SIG-M5 (cell line): ENCODE data around the gene NPRL2.

ENCODE experiments used
- DNase-seq: peaks from one replicate; lab custom pipeline; 2025; lab: John Stamatoyannopoulos, UW

Gene NPRL2

DNA sequence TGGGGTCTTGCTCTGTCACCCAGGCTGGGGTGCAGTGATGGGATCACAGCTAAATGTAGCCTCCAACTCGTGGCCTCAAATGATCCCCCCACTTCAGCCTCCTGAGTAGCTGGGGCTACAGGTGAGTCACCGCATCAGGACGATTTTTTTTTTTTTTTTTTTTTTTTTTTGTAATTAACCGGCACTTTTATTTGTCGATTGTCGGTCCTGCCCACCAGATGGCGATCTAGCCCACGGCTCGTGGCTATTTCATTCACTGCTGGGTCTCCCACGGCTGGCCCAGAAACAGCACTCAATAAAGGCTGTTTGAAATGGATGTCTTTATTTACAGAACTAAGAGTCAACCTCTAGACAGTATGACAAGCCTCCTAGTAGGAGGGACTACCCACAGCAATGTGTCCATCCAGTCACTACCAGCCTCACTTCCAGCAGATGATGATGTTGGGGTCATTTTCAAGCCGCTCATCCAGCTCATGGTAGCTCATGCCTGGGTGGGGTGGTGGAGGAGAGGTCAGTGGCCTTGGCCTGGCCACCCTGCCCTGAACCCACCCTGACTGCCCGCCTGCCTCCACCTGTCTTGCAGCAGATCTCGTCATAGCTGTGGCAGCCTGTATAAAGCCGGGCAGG is 3.3 kb downstream of the NPRL2 start:
- DNase-seq: peak; percentile 28

DNA sequence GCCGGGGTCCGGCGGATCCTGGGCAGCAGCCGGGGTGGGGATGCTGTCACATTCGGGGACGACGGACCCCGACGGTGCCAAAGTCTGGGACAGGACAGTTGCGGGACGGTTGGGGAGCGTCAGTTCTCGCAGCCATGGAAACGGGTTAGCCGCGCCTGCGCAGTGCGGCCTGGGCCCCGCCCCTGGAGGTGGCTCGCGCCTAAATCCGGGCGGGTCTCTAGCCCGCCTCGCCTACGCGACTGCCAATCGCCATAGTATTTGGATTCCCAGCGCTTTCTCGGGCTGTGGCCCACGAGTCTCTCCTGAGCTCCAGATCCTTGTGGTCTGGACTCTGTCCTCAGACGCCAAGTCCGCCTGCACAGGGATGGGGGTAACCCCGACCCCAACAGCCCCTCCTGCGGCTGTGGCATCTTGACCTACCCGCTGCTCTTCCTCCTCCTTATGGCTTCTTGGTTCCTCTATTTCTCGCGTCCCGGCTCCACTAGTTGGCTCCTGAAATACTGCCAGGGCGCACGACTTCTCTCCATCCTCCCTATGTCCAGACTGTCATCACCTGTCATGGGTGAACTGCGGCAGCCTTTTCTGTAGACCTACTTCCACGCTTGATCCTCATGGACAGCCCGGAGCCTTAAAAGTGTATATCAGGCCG is 4.9 kb downstream of the NPRL2 start, which contains the start of gene ZMYND10:
Gene ZMYND10 (minus strand): TSS at position 147 of the 649 bp plus-strand sequence. CDS start 153 bp downstream, outside the sequence.
- no peak for DNase-seq

DNA sequence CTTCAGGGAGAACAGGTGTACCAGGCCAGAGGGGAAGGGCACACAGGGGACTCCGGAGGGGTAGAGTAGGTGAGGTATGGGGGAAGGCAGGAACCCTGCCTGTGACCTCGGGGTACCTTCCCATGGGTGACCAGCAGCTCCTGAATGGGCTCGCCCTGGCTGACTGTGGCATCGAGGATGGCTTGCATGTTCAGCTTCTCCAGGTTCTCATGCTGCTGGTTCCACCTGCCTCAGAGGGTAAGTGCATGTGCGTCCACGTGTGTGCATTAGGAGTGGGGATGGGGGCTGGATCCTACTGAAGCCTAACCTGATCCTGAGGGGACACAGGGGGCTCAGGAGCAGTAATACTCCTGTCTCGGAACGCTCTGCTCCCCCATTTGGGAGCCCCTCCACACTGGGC is 5.6 kb downstream of the NPRL2 start:
- no peak for DNase-seq

GRCh38 chr3:50342813-50343633 is 7.6 kb downstream of the NPRL2 start:
- DNase-seq: no peak

GRCh38 chr3:50341996-50342650 is 8.5 kb downstream of the NPRL2 start:
- no peak for DNase-seq

GRCh38 chr3:50341537-50341936 is 9.0 kb downstream of the NPRL2 start:
- no peak for DNase-seq

DNA sequence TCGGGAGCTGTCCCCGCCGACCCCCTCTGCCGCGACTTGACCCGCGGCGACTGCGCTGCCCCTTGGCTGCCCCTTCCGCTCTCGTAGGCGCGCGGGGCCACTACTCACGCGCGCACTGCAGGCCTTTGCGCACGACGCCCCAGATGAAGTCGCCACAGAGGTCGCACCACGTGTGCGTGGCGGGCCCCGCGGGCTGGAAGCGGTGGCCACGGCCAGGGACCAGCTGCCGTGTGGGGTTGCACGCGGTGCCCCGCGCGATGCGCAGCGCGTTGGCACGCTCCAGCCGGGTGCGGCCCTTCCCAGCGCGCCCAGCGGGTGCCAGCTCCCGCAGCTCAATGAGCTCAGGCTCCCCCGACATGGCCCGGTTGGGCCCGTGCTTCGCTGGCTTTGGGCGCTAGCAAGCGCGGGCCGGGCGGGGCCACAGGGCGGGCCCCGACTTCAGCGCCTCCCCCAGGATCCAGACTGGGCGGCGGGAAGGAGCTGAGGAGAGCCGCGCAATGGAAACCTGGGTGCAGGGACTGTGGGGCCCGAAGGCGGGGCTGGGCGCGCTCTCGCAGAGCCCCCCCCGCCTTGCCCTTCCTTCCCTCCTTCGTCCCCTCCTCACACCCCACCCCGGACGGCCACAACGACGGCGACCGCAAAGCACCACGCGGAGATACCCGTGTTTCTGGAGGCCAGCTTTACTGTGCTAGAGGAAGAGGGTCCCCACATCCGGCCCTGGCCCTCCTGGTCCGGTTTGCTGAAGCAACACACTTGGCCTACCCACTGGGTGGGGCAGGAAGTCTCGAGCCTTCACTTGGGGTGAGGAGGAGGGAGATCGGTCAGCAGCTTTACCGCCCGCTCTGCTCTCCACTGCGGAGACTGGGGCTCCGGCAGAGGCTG is 9.9 kb downstream of the NPRL2 start, which contains the start of gene RASSF1:
Gene RASSF1 (minus strand): TSS at position 389 of the 882 bp plus-strand sequence. CDS start 31 bp downstream, at position 358.
- DNase-seq: peak; percentile 43

GRCh38 chr3:50340147-50340447 is 10.5 kb downstream of the NPRL2 start:
- no peak for DNase-seq

DNA sequence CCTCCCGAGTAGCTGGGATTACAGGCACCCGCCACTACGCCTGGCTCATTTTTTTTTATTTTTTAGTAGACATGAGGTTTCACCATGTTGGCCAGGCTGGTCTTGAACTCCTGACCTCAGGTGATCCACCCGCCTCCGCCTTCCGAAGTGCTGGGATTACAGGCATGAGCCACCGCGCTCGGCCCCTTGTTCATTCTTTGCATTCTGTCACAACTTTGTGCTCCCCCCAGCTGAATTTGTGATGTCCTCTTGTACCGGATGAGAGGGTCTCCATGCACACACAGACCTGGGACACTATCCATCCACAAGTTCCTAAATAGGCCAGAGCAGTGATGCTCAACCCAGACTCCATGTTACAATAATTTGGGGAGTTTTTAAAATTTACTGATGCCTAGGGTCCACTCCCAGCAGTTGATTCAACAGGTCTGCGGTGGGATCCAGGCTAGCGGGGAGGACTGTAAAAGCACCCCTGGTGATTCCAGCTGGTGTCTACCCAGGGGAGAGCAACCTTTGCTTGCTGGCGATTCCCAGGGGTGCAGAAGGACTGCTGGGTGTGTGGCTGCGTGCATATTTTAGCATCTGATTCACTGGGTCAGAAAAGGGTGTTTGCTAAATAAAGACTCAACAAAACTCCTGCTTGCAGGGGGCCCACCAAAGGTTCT is 11.0 kb downstream of the NPRL2 start:
- no peak for DNase-seq

- no peak for DNase-seq
Measured at GRCh38 chr3:50338965-50339364, 11.6 kb downstream of the NPRL2 start.

GRCh38 chr3:50337175-50337861 is 13.3 kb downstream of the NPRL2 start:
- DNase-seq: peak; percentile 92

DNA sequence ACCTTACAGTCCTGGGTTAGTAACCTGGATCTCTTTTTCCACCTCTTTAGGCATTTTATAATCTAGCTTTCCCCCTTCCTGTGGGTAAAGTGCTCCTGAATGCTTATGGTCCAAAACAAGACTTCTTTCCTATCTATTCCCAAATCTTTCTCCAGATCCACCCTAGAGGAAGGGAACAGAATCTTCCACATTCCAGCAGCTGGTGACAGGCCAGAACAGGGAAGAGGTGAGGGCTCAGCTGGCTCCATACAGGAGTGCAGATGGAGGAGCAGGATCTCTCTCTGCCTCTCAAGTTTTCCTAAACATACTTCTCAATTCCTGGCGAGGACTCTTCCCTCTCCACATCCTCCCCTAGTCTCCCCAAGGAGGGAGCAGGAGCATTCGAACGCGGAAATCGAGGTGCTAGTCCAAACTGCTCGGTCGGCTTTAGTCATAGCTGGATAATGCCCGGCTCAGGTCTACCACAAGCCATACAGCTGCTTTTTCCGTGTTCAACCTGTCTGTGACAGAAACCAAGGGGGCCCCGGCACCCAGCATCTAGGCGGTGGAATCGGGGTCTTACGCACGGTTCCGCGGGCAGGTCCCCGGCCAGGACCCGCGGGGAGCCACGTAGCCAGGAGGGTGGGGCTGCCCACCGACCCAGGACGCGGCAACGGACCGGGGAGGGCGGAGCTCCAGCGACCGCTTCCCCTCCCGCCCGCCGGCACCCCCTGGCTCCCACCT is 14.0 kb downstream of the NPRL2 start:
- no peak for DNase-seq

DNA sequence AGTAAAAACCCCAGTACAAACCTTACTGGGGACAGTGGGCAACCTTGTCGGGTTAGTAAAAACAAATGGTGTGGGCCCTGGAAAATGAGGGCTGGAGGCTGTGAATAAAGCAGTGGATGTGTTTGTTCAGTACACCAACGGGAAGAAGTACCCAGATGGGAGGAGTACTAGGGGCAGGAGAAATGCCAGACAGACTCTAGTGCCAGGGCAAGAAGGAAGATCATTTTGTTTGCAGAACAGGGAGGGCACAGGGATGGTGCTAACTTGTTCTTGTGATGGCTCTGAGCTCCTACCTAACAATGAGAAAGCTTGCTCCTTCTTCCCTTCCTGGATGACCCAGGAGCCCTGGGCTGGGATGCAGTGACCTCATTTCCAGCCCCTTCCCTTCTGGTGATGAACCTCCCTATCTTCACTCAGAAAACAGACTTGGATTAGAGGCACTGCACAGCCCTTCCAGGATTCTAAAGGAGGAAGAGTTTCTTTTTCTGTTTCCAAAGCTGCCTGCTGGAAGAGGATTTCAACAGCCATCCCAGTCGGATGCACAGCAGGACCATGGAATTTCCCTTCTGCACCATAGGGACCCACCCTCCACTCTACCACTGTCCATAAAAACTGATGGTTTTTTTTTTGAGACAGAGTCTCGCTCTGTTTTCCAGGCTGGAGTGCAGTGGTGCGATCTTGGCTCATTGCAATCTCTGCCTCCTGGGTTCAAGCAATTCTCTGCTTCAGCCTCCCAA is 16.1 kb downstream of the NPRL2 start:
- no peak for DNase-seq

GRCh38 chr3:50333744-50334328 is 16.7 kb downstream of the NPRL2 start:
- no peak for DNase-seq

GRCh38 chr3:50331364-50331907 is 19.1 kb downstream of the NPRL2 start:
- DNase-seq: no peak

GRCh38 chr3:50330330-50330729 is 20.2 kb downstream of the NPRL2 start:
- DNase-seq: no peak

DNA sequence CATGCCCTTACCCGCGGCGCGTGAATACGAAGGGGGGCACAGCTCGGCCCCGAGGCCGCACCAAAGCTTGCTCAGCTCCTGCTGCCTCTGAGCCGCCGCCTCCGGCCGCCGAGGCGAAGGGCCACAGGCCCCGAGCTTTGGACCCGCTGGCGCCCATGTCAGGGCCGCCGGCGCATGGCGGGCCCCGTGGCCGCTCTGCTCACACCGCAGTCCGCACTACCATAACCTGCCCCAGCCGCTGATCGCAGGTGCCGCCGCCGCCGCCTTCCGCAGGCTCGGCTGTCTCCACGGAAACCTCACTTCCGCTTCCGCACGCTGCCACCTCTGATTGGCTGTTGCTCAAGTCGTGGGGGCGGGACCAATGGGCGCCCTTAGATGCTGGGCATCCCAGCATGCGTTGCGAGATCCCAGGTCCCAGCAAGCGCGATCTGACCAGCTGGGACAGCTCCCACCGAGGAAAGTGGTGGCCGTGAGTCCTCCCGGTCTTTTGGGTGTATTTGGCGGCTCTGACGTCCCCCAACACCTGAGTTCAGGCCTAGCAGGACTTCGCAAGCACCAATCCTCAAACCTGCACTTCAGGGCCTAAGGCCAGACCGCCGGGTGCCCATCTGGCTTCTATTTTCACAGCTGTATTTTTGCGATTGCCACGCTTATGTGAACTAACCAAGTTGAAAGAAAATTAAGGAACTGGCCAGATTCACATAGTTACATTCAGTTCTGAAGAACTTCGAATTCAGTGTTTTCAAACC is 22.5 kb downstream of the NPRL2 start, which contains the start of gene TUSC2:
Gene TUSC2 (minus strand): TSS at position 281 of the 749 bp plus-strand sequence. CDS start 124 bp downstream, at position 157.
- peak; percentile 82 for DNase-seq
